Hepatocyte (in vitro differentiated cells): ENCODE data around the gene THSD4.

Source experiments
- EZH2 ChIP-seq: fragments of 200-600 bp; sonication (generic); IDR thresholded peaks from 2 replicates; pipeline ENCODE4 v1.6.1; 2016; ENCODE audit warnings: antibody characterized with exemption, mild to moderate bottlenecking, borderline replicate concordance
- EZH2phosphoT487 ChIP-seq: fragments of 200-600 bp; sonication (generic); IDR thresholded peaks from one replicate; pipeline ENCODE4 v1.6.1; 2018; ENCODE audit warnings: antibody characterized with exemption, mild to moderate bottlenecking, low read depth, moderate library complexity; ENCODE audit not compliant: unreplicated experiment, severe bottlenecking
- TF ChIP-seq, protein P1 (sequence below): fragments of 200-600 bp; sonication (generic); IDR thresholded peaks from 2 replicates; pipeline ENCODE4 v1.5.1; 2016; ENCODE audit warnings: antibody characterized with exemption, mild to moderate bottlenecking; ENCODE audit not compliant: poor library complexity

DNA sequence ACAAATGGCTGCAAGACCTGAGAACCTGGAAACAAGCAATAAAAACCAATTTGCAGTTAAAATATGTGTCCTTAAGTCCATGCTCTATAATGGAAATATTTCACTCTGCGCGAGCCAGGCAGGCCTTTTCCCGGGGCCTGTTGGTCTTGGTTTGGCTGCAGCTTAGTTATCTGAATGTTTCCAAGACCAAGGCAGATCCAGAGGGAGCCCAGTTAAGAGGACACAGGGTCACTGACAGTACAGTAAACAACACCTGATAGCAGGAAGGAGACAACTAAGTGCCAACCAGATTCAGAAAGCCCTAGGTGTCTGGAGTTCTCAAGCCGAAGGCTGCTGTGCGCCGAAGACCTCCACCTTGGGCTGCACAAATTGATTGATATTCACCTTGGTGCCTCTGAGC is 32.8 kb downstream of the THSD4 start:
- TF ChIP-seq, protein P1, sequence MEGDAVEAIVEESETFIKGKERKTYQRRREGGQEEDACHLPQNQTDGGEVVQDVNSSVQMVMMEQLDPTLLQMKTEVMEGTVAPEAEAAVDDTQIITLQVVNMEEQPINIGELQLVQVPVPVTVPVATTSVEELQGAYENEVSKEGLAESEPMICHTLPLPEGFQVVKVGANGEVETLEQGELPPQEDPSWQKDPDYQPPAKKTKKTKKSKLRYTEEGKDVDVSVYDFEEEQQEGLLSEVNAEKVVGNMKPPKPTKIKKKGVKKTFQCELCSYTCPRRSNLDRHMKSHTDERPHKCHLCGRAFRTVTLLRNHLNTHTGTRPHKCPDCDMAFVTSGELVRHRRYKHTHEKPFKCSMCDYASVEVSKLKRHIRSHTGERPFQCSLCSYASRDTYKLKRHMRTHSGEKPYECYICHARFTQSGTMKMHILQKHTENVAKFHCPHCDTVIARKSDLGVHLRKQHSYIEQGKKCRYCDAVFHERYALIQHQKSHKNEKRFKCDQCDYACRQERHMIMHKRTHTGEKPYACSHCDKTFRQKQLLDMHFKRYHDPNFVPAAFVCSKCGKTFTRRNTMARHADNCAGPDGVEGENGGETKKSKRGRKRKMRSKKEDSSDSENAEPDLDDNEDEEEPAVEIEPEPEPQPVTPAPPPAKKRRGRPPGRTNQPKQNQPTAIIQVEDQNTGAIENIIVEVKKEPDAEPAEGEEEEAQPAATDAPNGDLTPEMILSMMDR, result no peak
- TF ChIP-seq EZH2phosphoT487, result no peak
- no peak for TF ChIP-seq EZH2
